IMR-90 (cell line): Measurements from ENCODE around the gene MEGF6. TPM values are rescaled to one million over a fixed set of nuclear protein-coding genes. Genes with fewer than 3 reads are reported as not detected.

Experiments
- ATAC-seq: fragments of 200-7000 bp; cut with Tn5 transposase; 2 replicates; pipeline ENCODE4 v1.9.1; 2020; ENCODE audit warnings: low read depth, mild to moderate bottlenecking, moderate library complexity
- BruUV-seq: library from RNA; stranded (reverse); fragments of 400-500 nt; replicated peaks from 2 replicates; lab custom pipeline; 2021; lab: Mats Ljungman, UMichigan
- CTCF ChIA-PET: fragments of 300-600 bp; formaldehyde crosslinking; extraction: SDS; loops from one replicate; lab custom pipeline; 2021; ENCODE audit warnings: antibody characterized with exemption; lab: Yijun Ruan, JAX
- POLR2A ChIA-PET: fragments of 300-600 bp; sonication (Branson Sonifier 250); formaldehyde crosslinking; loops from one replicate; lab custom pipeline; 2022; ENCODE audit warnings: antibody characterized with exemption; ENCODE audit not compliant: unreplicated experiment; lab: Charles Lee
- DNase-seq: peaks from one replicate; pipeline ENCODE4 v3.0.0; 2013
- H2AFZ ChIP-seq: replicated peaks from 2 replicates; pipeline ENCODE3; 2013; ENCODE audit warnings: low read length, mild to moderate bottlenecking; ENCODE audit not compliant: poor library complexity
- H2AK5ac ChIP-seq: 2 replicates; pipeline ENCODE4 v1.6.1; 2013; ENCODE audit warnings: low read depth, low read length, inconsistent platforms
- H2AK9ac ChIP-seq: replicated peaks from 2 replicates; pipeline ENCODE3; 2013; ENCODE audit warnings: mild to moderate bottlenecking, low read depth, low read length, moderate library complexity; ENCODE audit not compliant: poor library complexity
- H2BK120ac ChIP-seq: 2 replicates; pipeline ENCODE4 v1.6.1; 2013; ENCODE audit warnings: low read depth, low read length, inconsistent platforms
- H2BK15ac ChIP-seq: 3 replicates; pipeline ENCODE4 v1.6.1; 2013; ENCODE audit warnings: low read depth, low read length, inconsistent platforms
- H2BK20ac ChIP-seq: 2 replicates; pipeline ENCODE4 v1.6.1; 2013; ENCODE audit warnings: low read depth, mild to moderate bottlenecking, inconsistent platforms, low read length, moderate library complexity
- H2BK5ac ChIP-seq: 2 replicates; pipeline ENCODE4 v1.6.1; 2013; ENCODE audit warnings: mild to moderate bottlenecking, low read depth, low read length, inconsistent platforms; ENCODE audit not compliant: poor library complexity, severe bottlenecking
- H3K14ac ChIP-seq: replicated peaks from 2 replicates; pipeline ENCODE4 v1.6.1; 2013; ENCODE audit warnings: low read depth, low read length, inconsistent platforms
- H3K18ac ChIP-seq: 2 replicates; pipeline ENCODE4 v1.6.1; 2013; ENCODE audit warnings: low read depth, low read length, control low read depth
- H3K23ac ChIP-seq: 2 replicates; pipeline ENCODE4 v1.6.1; 2013; ENCODE audit warnings: low read depth, low read length, inconsistent platforms
- H3K27ac ChIP-seq: 2 replicates; pipeline ENCODE4 v1.5.1; 2013; ENCODE audit warnings: mild to moderate bottlenecking, control low read depth, low read length; ENCODE audit not compliant: insufficient read depth
- H3K27me3 ChIP-seq: 2 replicates; pipeline ENCODE4 v1.6.1; 2013; ENCODE audit warnings: low read length; ENCODE audit not compliant: control insufficient read depth, insufficient read depth
- H3K36me3 ChIP-seq: 2 replicates; pipeline ENCODE4 v1.6.1; 2013; ENCODE audit warnings: low read length, mixed read lengths; ENCODE audit not compliant: control insufficient read depth, insufficient read depth
- H3K4ac ChIP-seq: 2 replicates; pipeline ENCODE4 v1.6.1; 2013; ENCODE audit warnings: low read depth, low read length, inconsistent platforms
- H3K4me1 ChIP-seq: 2 replicates; pipeline ENCODE4 v1.6.1; 2013; ENCODE audit warnings: low read length, mixed read lengths; ENCODE audit not compliant: control insufficient read depth, insufficient read depth
- H3K4me2 ChIP-seq: 2 replicates; pipeline ENCODE4 v1.6.1; 2013; ENCODE audit warnings: low read depth, mild to moderate bottlenecking, control low read depth, low read length, moderate library complexity
- H3K4me3 ChIP-seq: 2 replicates; pipeline ENCODE4 v1.5.1; 2013; ENCODE audit warnings: low read depth, mild to moderate bottlenecking, control low read depth, low read length, moderate library complexity; ENCODE audit not compliant: insufficient read depth
- H3K56ac ChIP-seq: 2 replicates; pipeline ENCODE4 v1.6.1; 2013; ENCODE audit warnings: low read length, inconsistent platforms; ENCODE audit not compliant: insufficient read depth; ENCODE audit errors: extremely low read depth
- H3K79me1 ChIP-seq, 2 experiments: 2 replicates each; pipeline ENCODE4 v1.6.1; 2013; ENCODE audit warnings: low read length in 2 of 2, inconsistent platforms in 1 of 2, low read depth in 1 of 2
- H3K9ac ChIP-seq: 2 replicates; pipeline ENCODE4 v1.6.1; 2013; ENCODE audit warnings: low read depth, low read length, control low read depth
- H3K9me1 ChIP-seq: 2 replicates; pipeline ENCODE4 v1.6.1; 2013; ENCODE audit warnings: low read length, inconsistent platforms; ENCODE audit not compliant: insufficient read depth
- H3K9me3 ChIP-seq: 2 replicates; pipeline ENCODE4 v1.6.1; 2013; ENCODE audit warnings: low read length; ENCODE audit not compliant: control insufficient read depth, insufficient read depth
- H4K20me1 ChIP-seq: 2 replicates; pipeline ENCODE4 v1.6.1; 2013; ENCODE audit warnings: low read length, inconsistent platforms; ENCODE audit not compliant: insufficient read depth
- H4K5ac ChIP-seq: 2 replicates; pipeline ENCODE4 v1.6.1; 2013; ENCODE audit warnings: mild to moderate bottlenecking, low read depth, low read length, control low read depth
- H4K8ac ChIP-seq, 2 experiments: 2 replicates each; pipeline ENCODE4 v1.6.1; 2013; ENCODE audit warnings: low read depth in 2 of 2, low read length in 2 of 2, control low read depth in 1 of 2, inconsistent platforms in 1 of 2
- H4K91ac ChIP-seq: 2 replicates; pipeline ENCODE4 v1.6.1; 2013; ENCODE audit warnings: low read depth, low read length, inconsistent platforms; ENCODE audit not compliant: insufficient read depth
- MAZ ChIP-seq: IDR thresholded peaks from 2 replicates; pipeline ENCODE4 v1.6.1; 2012; ENCODE audit warnings: low read depth, mild to moderate bottlenecking, low read length, improper control_type of control experiment, moderate library complexity, borderline replicate concordance
- MXI1 ChIP-seq: IDR thresholded peaks from 2 replicates; pipeline ENCODE4 v1.6.1; 2012; ENCODE audit warnings: low read depth, mild to moderate bottlenecking, low read length, moderate library complexity, borderline replicate concordance
- POLR2A ChIP-seq: IDR thresholded peaks from 2 replicates; pipeline ENCODE4 v1.6.1; 2012; ENCODE audit warnings: mild to moderate bottlenecking, low read depth, low read length
- RAD21 ChIP-seq: IDR thresholded peaks from 2 replicates; pipeline ENCODE4 v1.6.1; 2012; ENCODE audit warnings: low read length, improper control_type of control experiment
- RCOR1 ChIP-seq: IDR thresholded peaks from 2 replicates; pipeline ENCODE4 v1.6.1; 2012; ENCODE audit warnings: mild to moderate bottlenecking, low read length, improper control_type of control experiment; ENCODE audit not compliant: insufficient replicate concordance
- RFX5 ChIP-seq: IDR thresholded peaks from 2 replicates; pipeline ENCODE4 v1.8.0; 2012; ENCODE audit warnings: low read depth, mild to moderate bottlenecking, low read length, moderate library complexity
- USF2 ChIP-seq: fragments of 150-350 bp; IDR thresholded peaks from 2 replicates; pipeline ENCODE4 v1.6.1; 2017; ENCODE audit warnings: mild to moderate bottlenecking, antibody characterized with exemption, low read length, low read depth
- WGBS, 2 experiments: methylation state at CpG; one replicate each; pipeline versions ENCODE4 v1.1.5 to v1.1.7; 2013; ENCODE audit warnings: missing lambda C conversion rate in 2 of 2; ENCODE audit not compliant: insufficient read length in 1 of 2; ENCODE audit errors: extremely low coverage in 2 of 2; 5-methylcytosine and 5-hydroxymethylcytosine counted together
- dilution Hi-C: fragments of 300-500 bp; cut with HindIII; formaldehyde crosslinking; loops from one replicate; pipeline ENCODE4 v1.14.3; 2018; ENCODE audit warnings: low sequenced_read_pairs; ENCODE audit not compliant: unreplicated experiment
- in situ Hi-C: fragments of 300-500 bp; cut with MboI; formaldehyde crosslinking; loops from 3 replicates; pipeline ENCODE4 v1.14.3; 2019; ENCODE audit warnings: low sequenced_read_pairs, inconsistent platforms, mixed read lengths
- intact Hi-C: fragments of 100-400 bp; cut with micrococcal nuclease; formaldehyde crosslinking; loops from 2 replicates; pipeline ENCODE4 v1.10.0; 2022
- polyA plus RNA-seq, 3 experiments: library from polyadenylated mRNA; depleted of rRNA; stranded (reverse); fragments of >200 nt; gene quantifications; 2 replicates each; pipeline ENCODE4 v1.2.3, GENCODE V29; 2012; ENCODE audit warnings: low replicate concordance in 1 of 3
- total RNA-seq: library from RNA; depleted of rRNA; stranded (reverse); fragments of >200 nt; gene quantifications from 2 replicates; pipeline ENCODE4 v1.2.3, GENCODE V29; 2012

The MEGF6 gene
- total and polyA plus RNA-seq, 2 of the 4 experiments (the other 2 are of a cell fraction), result 0.72 to 4.1 TPM

- BruUV-seq, result no TSS peak
- DNase-seq (no peak), ATAC-seq (peak; percentile 13; the same call in 1 of the 2 replicates)
- H4K91ac ChIP-seq, result no peak overlapping the region
- POLR2A ChIA-PET, result no interaction called here
- no peaks in the 10 kb centered on the region; the same call in 1 of the 2 replicates for H4K20me1 ChIP-seq
- H2BK5ac ChIP-seq, result no peak overlapping the region
- H3K36me3 ChIP-seq, result no peaks in the 10 kb centered on the region
- H2AK5ac ChIP-seq, result no peak overlapping the region
- no peak overlapping the region for H2BK120ac ChIP-seq
- TF ChIP-seq RFX5 (no peak), MXI1 (no peak), RAD21 (no peak), MAZ (no peak), POLR2A (no peak), RCOR1 (no peak), USF2 (no peak)
- 70% methylated on average over 7 of the region's 27 CpGs; no CpG with 5 or more reads in 1 of the 2 experiments for WGBS, 2 experiments
- no peak overlapping the region for H3K27ac ChIP-seq
- no peaks in the 10 kb centered on the region for H3K79me1 ChIP-seq
- no peaks in the 10 kb centered on the region for H3K9me1 ChIP-seq
- H2AK9ac ChIP-seq, result no peak overlapping the region
- H3K9ac ChIP-seq, result no peak overlapping the region
- H3K14ac ChIP-seq, result no peak overlapping the region
- no peak overlapping the region for H4K8ac ChIP-seq
- no peaks in the 10 kb centered on the region; the same call in 1 of the 2 replicates for H3K27me3 ChIP-seq
- H3K56ac ChIP-seq, result no peak overlapping the region
- no peak overlapping the region for H2BK20ac ChIP-seq
- H3K4me2 ChIP-seq, result no peak overlapping the region
- in situ Hi-C loops, result no loop called here
- intact Hi-C loops, result no loop called here
- CTCF ChIA-PET, result no interaction called here
- no peak overlapping the region for H3K4me3 ChIP-seq
- no peak overlapping the region for H3K4ac ChIP-seq
- peak overlapping the region; percentile 58 for H2AFZ ChIP-seq
- H3K9me3 ChIP-seq, result no peaks in the 10 kb centered on the region
- no peak overlapping the region for H2BK15ac ChIP-seq
- no peak overlapping the region for H3K18ac ChIP-seq
- H3K4me1 ChIP-seq, result no peaks in the 10 kb centered on the region
- no peak overlapping the region for H4K5ac ChIP-seq
- no peak overlapping the region for H3K23ac ChIP-seq
- dilution Hi-C loops, result no loop called here
Observed at GRCh38 chr1:3590139-3590763, 21.1 kb downstream of the MEGF6 start.
